ENCODE measurements around the gene INAVA.

GRCh38 chr1:200921571-200922110 is 26.9 kb downstream of the INAVA start:
- TF ChIP-seq EZH2phosphoT487 (IDR thresholded peaks at IDR 0.05; ENCODE audit: borderline replicate concordance), result no peak
- no peak for TF ChIP-seq CTCF (conservative IDR thresholded peaks at IDR 0.05; ENCODE audit: low read length)
